ENCODE data around the gene REG3G. TPM values are rescaled to one million over a fixed set of nuclear protein-coding genes. Genes with fewer than 3 reads are reported as not detected.

REG3G gene
- total and polyA plus RNA-seq, 10 of the 15 experiments (the other 5 are each of a cell fraction or from before 2014, with no cell fraction given) = 0.33 TPM; not detected in 9

DNA sequence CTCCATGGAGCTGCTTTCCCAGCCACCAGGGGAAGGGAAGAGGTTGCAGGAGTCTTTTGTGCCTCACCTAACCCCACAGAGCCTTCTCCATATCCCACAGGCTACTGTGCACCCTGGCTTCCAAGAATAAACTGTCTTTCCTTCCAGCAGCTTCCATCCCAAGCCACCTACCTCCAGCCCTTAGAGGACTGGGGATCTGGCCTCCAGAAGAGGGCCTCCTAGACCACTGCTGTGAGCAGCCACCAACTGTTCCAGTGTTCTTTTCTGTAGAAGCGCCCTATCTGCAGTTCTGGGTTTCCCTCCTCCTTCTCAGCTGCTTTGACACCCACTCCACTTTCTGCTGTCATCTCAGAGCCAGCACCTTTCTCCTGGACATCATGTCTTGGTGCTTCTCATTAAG is 30.7 kb upstream of the REG3G start:
- ATAC-seq = no peak
- Histone ChIP-seq H3K4me3 (no peak overlapping the region), H3K36me3 (ENCODE audit: control insufficient read depth in 2 of 2, insufficient read depth in 2 of 2, low read length in 1 of 2) (no peaks in the 10 kb centered on the region), H3K9me3 (replicated peaks; ENCODE audit: control insufficient read depth, insufficient read depth, low read length) (no peaks in the 10 kb centered on the region), H3K79me2 (ENCODE audit: control insufficient read depth, insufficient read depth, low read length) (no peaks in the 10 kb centered on the region), H3K4me2 (ENCODE audit: control insufficient read depth, insufficient read depth) (no peak overlapping the region), H2AFZ (ENCODE audit: control insufficient read depth, low read depth, low read length) (no peak overlapping the region), H3K27ac (ENCODE audit: control insufficient read depth, insufficient read depth) (no peak overlapping the region), H3K9ac (ENCODE audit: control insufficient read depth, insufficient read depth, low read length) (no peak overlapping the region), H3K27me3 (replicated peaks in 1 of 2; ENCODE audit: control insufficient read depth in 2 of 2, insufficient read depth in 2 of 2, low read length in 1 of 2) (peaks cover 2 to 4% of the 10 kb centered on the region in 2 experiments; a peak in 3 of 4 replicates), H4K20me1 (ENCODE audit: control insufficient read depth, insufficient read depth) (no peaks in the 10 kb centered on the region), H3K4me1 (ENCODE audit: control insufficient read depth, insufficient read depth, low read length) (no peaks in the 10 kb centered on the region)
- DNase-seq (ENCODE audit: low read depth, low spot score) = no peak
- in situ Hi-C loops (cut with MboI) (no loop called here), intact Hi-C loops (cut with micrococcal nuclease; ENCODE audit: unreplicated experiment) (loop anchor here (5.0 kb wide), 2 partner anchors 322 to 893 kb away; no protein-coding TSS in a partner anchor)
- WGBS (ENCODE audit: insufficient coverage, insufficient replicate concordance, low lambda C conversion rate, missing lambda C conversion rate) = 0% methylated on average over 1 of the region's 1 CpG
- RAD21 ChIA-PET (ENCODE audit: unreplicated experiment) = interaction anchor here (0.8 kb wide), 2 partner anchors 8 to 892 kb away, joined by 3 to 5 read pairs; no protein-coding TSS in a partner anchor
- FAIRE-seq = no peak
- SMC1A ChIA-PET (ENCODE audit: uncharacterized antibody, unreplicated experiment) = interaction anchor here (0.9 to 2.3 kb wide), 4 partner anchors 10 to 46 kb away, joined by 3 to 10 read pairs (median 4); no protein-coding TSS in a partner anchor
- POLR2A ChIA-PET = no interaction called here
- CTCF ChIA-PET = interaction anchor here (1.0 kb wide), 2 partner anchors 9 to 12 kb away, joined by 3 to 4 read pairs; no protein-coding TSS in a partner anchor
- BruUV-seq (replicated peaks) = no TSS peak
- no peak for TF ChIP-seq SMAD1 (IDR thresholded peaks at IDR 0.05; ENCODE audit: low read depth, partially characterized antibody)
- TF ChIP-seq, protein P1, sequence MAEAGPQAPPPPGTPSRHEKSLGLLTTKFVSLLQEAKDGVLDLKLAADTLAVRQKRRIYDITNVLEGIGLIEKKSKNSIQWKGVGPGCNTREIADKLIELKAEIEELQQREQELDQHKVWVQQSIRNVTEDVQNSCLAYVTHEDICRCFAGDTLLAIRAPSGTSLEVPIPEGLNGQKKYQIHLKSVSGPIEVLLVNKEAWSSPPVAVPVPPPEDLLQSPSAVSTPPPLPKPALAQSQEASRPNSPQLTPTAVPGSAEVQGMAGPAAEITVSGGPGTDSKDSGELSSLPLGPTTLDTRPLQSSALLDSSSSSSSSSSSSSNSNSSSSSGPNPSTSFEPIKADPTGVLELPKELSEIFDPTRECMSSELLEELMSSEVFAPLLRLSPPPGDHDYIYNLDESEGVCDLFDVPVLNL (IDR thresholded peaks at IDR 0.05; ENCODE audit: low read depth, low read length) = no peak
- TF ChIP-seq, protein P2, sequence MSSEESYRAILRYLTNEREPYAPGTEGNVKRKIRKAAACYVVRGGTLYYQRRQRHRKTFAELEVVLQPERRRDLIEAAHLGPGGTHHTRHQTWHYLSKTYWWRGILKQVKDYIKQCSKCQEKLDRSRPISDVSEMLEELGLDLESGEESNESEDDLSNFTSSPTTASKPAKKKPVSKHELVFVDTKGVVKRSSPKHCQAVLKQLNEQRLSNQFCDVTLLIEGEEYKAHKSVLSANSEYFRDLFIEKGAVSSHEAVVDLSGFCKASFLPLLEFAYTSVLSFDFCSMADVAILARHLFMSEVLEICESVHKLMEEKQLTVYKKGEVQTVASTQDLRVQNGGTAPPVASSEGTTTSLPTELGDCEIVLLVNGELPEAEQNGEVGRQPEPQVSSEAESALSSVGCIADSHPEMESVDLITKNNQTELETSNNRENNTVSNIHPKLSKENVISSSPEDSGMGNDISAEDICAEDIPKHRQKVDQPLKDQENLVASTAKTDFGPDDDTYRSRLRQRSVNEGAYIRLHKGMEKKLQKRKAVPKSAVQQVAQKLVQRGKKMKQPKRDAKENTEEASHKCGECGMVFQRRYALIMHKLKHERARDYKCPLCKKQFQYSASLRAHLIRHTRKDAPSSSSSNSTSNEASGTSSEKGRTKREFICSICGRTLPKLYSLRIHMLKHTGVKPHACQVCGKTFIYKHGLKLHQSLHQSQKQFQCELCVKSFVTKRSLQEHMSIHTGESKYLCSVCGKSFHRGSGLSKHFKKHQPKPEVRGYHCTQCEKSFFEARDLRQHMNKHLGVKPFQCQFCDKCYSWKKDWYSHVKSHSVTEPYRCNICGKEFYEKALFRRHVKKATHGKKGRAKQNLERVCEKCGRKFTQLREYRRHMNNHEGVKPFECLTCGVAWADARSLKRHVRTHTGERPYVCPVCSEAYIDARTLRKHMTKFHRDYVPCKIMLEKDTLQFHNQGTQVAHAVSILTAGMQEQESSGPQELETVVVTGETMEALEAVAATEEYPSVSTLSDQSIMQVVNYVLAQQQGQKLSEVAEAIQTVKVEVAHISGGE (CRISPR knock-in tag; IDR thresholded peaks at IDR 0.05) = no peak
- TF ChIP-seq, protein P3, sequence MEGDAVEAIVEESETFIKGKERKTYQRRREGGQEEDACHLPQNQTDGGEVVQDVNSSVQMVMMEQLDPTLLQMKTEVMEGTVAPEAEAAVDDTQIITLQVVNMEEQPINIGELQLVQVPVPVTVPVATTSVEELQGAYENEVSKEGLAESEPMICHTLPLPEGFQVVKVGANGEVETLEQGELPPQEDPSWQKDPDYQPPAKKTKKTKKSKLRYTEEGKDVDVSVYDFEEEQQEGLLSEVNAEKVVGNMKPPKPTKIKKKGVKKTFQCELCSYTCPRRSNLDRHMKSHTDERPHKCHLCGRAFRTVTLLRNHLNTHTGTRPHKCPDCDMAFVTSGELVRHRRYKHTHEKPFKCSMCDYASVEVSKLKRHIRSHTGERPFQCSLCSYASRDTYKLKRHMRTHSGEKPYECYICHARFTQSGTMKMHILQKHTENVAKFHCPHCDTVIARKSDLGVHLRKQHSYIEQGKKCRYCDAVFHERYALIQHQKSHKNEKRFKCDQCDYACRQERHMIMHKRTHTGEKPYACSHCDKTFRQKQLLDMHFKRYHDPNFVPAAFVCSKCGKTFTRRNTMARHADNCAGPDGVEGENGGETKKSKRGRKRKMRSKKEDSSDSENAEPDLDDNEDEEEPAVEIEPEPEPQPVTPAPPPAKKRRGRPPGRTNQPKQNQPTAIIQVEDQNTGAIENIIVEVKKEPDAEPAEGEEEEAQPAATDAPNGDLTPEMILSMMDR (IDR thresholded peaks at IDR 0.05 in 2 of 3, conservative IDR thresholded peaks at IDR 0.05 in 1 of 3; ENCODE audit: control insufficient read depth in 2 of 3, extremely low read depth in 1 of 3, insufficient read depth in 1 of 3, low read depth in 3 of 3, low read length in 3 of 3) = no peak
- TF ChIP-seq EGR1 (IDR thresholded peaks at IDR 0.05; ENCODE audit: borderline replicate concordance in 1 of 2, low read depth in 2 of 2, low read length in 2 of 2) = no peak
- no peak for TF ChIP-seq ZNF217 (IDR thresholded peaks at IDR 0.05)
- TF ChIP-seq HCFC1 (IDR thresholded peaks at IDR 0.05; ENCODE audit: low read length) = no peak
- no peak for TF ChIP-seq SUPT20H (IDR thresholded peaks at IDR 0.05; ENCODE audit: borderline replicate concordance, control insufficient read depth, low read depth, low read length)
- no peak for TF ChIP-seq KLF5 (IDR thresholded peaks at IDR 0.05; ENCODE audit: partially characterized antibody)
- no peak for TF ChIP-seq CREM (IDR thresholded peaks at IDR 0.05; ENCODE audit: low read depth)
- TF ChIP-seq JUNB (IDR thresholded peaks at IDR 0.05) = no peak
- TF ChIP-seq, protein P4, sequence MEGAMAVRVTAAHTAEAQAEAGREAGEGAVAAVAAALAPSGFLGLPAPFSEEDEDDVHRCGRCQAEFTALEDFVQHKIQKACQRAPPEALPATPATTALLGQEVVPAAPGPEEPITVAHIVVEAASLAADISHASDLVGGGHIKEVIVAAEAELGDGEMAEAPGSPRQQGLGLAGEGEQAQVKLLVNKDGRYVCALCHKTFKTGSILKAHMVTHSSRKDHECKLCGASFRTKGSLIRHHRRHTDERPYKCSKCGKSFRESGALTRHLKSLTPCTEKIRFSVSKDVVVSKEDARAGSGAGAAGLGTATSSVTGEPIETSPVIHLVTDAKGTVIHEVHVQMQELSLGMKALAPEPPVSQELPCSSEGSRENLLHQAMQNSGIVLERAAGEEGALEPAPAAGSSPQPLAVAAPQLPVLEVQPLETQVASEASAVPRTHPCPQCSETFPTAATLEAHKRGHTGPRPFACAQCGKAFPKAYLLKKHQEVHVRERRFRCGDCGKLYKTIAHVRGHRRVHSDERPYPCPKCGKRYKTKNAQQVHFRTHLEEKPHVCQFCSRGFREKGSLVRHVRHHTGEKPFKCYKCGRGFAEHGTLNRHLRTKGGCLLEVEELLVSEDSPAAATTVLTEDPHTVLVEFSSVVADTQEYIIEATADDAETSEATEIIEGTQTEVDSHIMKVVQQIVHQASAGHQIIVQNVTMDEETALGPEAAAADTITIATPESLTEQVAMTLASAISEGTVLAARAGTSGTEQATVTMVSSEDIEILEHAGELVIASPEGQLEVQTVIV (IDR thresholded peaks at IDR 0.05; ENCODE audit: borderline replicate concordance, partially characterized antibody) = no peak
- no peak for TF ChIP-seq CHD1 (IDR thresholded peaks at IDR 0.05; ENCODE audit: low read depth, low read length)
- TF ChIP-seq POU2F2 (IDR thresholded peaks at IDR 0.05; ENCODE audit: borderline replicate concordance, low read depth, low read length) = no peak
- TF ChIP-seq IKZF1 (conservative IDR thresholded peaks at IDR 0.05) = no peak
